Stimulated activated CD4-positive, alpha-beta T cell treated with anti-CD3 and anti-CD28 coated beads, Interleukin-1b, Interleukin-23, amount 100 ng/mL, for 48 hours (primary cell): ENCODE measurements around the gene WSB1.

Experiments used
- DNase-seq: peaks from one replicate; pipeline ENCODE4 v3.0.0-alpha.2; 2020

WSB1 gene

GRCh38 chr17:27339836-27340550 is 46.1 kb downstream of the WSB1 start:
- peak; percentile 71 for DNase-seq

GRCh38 chr17:27340575-27340974 is 46.7 kb downstream of the WSB1 start:
- no peak for DNase-seq

- no peak for DNase-seq
These were observed 47.1 kb downstream of the WSB1 start for GRCh38 chr17:27341041-27341471.

GRCh38 chr17:27342059-27342458 is 48.1 kb downstream of the WSB1 start:
- no peak for DNase-seq

- no peak for DNase-seq
These were observed 49.4 kb downstream of the WSB1 start for GRCh38 chr17:27343294-27343693.

- DNase-seq = no peak
These were observed 50.2 kb downstream of the WSB1 start for GRCh38 chr17:27343977-27344607.

GRCh38 chr17:27345141-27345904 is 51.4 kb downstream of the WSB1 start:
- DNase-seq = no peak

- DNase-seq = no peak
These were observed 52.5 kb downstream of the WSB1 start for GRCh38 chr17:27346228-27346899.

- DNase-seq = no peak
These were observed 54.3 kb downstream of the WSB1 start for GRCh38 chr17:27348196-27348595.

- DNase-seq = no peak
These were observed 55.7 kb downstream of the WSB1 start for GRCh38 chr17:27349540-27350021.

- DNase-seq = no peak
These were observed 57.8 kb downstream of the WSB1 start for GRCh38 chr17:27351759-27352158.

- DNase-seq = no peak
These were observed 58.6 kb downstream of the WSB1 start for GRCh38 chr17:27352448-27353032.

- DNase-seq = no peak
These were observed 59.1 kb downstream of the WSB1 start for GRCh38 chr17:27353033-27353460.

GRCh38 chr17:27353461-27354050 is 59.6 kb downstream of the WSB1 start:
- DNase-seq = peak; percentile 89

- DNase-seq = no peak
These were observed 60.2 kb downstream of the WSB1 start for GRCh38 chr17:27354051-27354490.

- DNase-seq = no peak
These were observed 60.7 kb downstream of the WSB1 start for GRCh38 chr17:27354491-27355081.

- no peak for DNase-seq
These were observed 61.5 kb downstream of the WSB1 start for GRCh38 chr17:27355419-27355818.

- DNase-seq = no peak
These were observed 62.3 kb downstream of the WSB1 start for GRCh38 chr17:27356091-27356705.

GRCh38 chr17:27357236-27357635 is 63.3 kb downstream of the WSB1 start:
- DNase-seq = no peak

GRCh38 chr17:27360507-27360906 is 66.6 kb downstream of the WSB1 start:
- no peak for DNase-seq

GRCh38 chr17:27361695-27362094 is 67.8 kb downstream of the WSB1 start:
- DNase-seq = no peak
